ENCODE measurements around the gene AVL9.
"Not testable (repeated sequence)": the region's sequence is repeated elsewhere in the genome, so short reads cannot be mapped to it uniquely, and the experiment has no call there.

Gene AVL9

DNA sequence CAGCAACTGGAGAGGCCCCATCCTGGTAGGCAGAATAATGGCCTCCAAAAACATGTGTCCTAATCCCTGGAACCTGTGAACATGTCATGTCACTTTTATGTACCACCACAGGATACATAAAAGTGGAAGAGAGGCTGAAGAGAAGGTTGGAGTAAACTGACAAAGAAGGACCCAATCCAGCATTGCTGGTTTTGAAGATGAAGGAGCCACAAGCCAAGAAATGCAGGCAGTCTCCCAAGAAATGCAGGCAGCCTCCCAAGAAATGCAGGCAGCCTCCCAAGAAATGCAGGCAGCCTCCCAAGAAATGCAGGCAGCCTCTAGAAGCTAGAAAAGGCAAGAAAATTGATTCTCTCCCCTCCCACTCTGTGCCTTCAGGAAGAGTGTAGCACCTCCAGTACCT lies 142.3 kb downstream of the AVL9 start:
- DNase-seq (ENCODE audit: low read depth in 2 of 2) = not testable (repeated sequence)

Data from fibroblast of skin of left biceps (primary cell).